HCT116 (cell line): ENCODE results near the gene RAB30. TPM values are rescaled to one million over a fixed set of nuclear protein-coding genes. Genes with fewer than 3 reads are reported as not detected.

Source experiments
- ATAC-seq: fragments of 200-7000 bp; cut with Tn5 transposase; 2 replicates; pipeline ENCODE4 v1.9.1; 2020; ENCODE audit warnings: mild to moderate bottlenecking, moderate library complexity
- BruUV-seq: library from RNA; stranded (reverse); fragments of 400-500 nt; replicated peaks from 2 replicates; lab custom pipeline; 2021; lab: Mats Ljungman, UMichigan
- CTCF ChIA-PET: fragments of 300-600 bp; sonication (Branson Sonifier 250); formaldehyde crosslinking; loops from one replicate; lab custom pipeline; 2021; ENCODE audit warnings: antibody characterized with exemption; lab: Charles Lee
- POLR2A ChIA-PET: fragments of 300-600, 350-600 bp; sonication (Branson Sonifier 250); formaldehyde crosslinking; loops from one replicate; lab custom pipeline; 2021; ENCODE audit warnings: antibody characterized with exemption; lab: Charles Lee
- RAD21 ChIA-PET, 2 experiments: fragments of 300-600 bp; sonication (Branson Sonifier 250); formaldehyde crosslinking; loops; one replicate each; lab custom pipeline; 2023; ENCODE audit warnings: low total read pairs in 2 of 2; ENCODE audit not compliant: uncharacterized antibody in 2 of 2, unreplicated experiment in 2 of 2, low non-redundant PET in 1 of 2; lab: Charles Lee
- DNase-seq: peaks from one replicate; pipeline ENCODE4 v3.0.0-alpha.2; 2010; ENCODE audit warnings: low read depth, low spot score
- H2AFZ ChIP-seq: fragments of 200-600 bp; shearing (Covaris generic), sonication (generic); 2 replicates; pipeline ENCODE4 v1.6.1; 2017; ENCODE audit warnings: low read depth, mixed run types, mixed read lengths, antibody characterized with exemption, low read length; ENCODE audit not compliant: poor library complexity, severe bottlenecking
- H3K27ac ChIP-seq: 2 replicates; pipeline ENCODE4 v1.5.1; 2012; ENCODE audit warnings: low read depth, low read length
- H3K27me3 ChIP-seq: fragments of 200-600 bp; sonication (generic); 2 replicates; pipeline ENCODE4 v1.6.1; 2016; ENCODE audit warnings: mixed run types, low read length, mixed read lengths; ENCODE audit not compliant: insufficient read depth
- H3K36me3 ChIP-seq, 2 experiments: fragments of 200-500 bp in 1 of 2; fragments of 200-600 bp in 1 of 2; sonication (Bioruptor generic) in 1 of 2; sonication (generic) in 1 of 2; 2 replicates each; pipeline versions ENCODE4 v1.5.1 to v1.6.1; 2014 to 2016; ENCODE audit warnings: low read length in 2 of 2, inconsistent platforms in 1 of 2, mixed read lengths in 1 of 2, mixed run types in 1 of 2; ENCODE audit not compliant: insufficient read depth in 2 of 2, control insufficient read depth in 1 of 2
- H3K4me1 ChIP-seq, 2 experiments: fragments of 200-600 bp in 1 of 2; sonication (generic) in 1 of 2; 2 replicates each; pipeline versions ENCODE4 v1.5.1 to v1.6.1; 2012 to 2017; ENCODE audit warnings: low read length in 2 of 2, inconsistent platforms in 1 of 2, mild to moderate bottlenecking in 1 of 2, mixed read lengths in 1 of 2, mixed run types in 1 of 2, moderate library complexity in 1 of 2; ENCODE audit not compliant: insufficient read depth in 2 of 2, control insufficient read depth in 1 of 2
- H3K4me2 ChIP-seq: fragments of 200-600 bp; sonication (generic); 2 replicates; pipeline ENCODE4 v1.6.1; 2017; ENCODE audit warnings: mixed run types, low read length, mixed read lengths
- H3K4me3 ChIP-seq, 2 experiments: fragments of 200-600 bp in 1 of 2; sonication (generic) in 1 of 2; replicated peaks in 1 of 2; 2 replicates each; pipeline ENCODE4 v1.5.1; 2011 to 2016; ENCODE audit warnings: low read length in 2 of 2, control low read depth in 1 of 2, low read depth in 1 of 2, mild to moderate bottlenecking in 1 of 2, mixed read lengths in 1 of 2, mixed run types in 1 of 2
- H3K79me2 ChIP-seq: fragments of 200-600 bp; sonication (generic); 2 replicates; pipeline ENCODE4 v1.6.1; 2017; ENCODE audit warnings: mild to moderate bottlenecking, mixed run types, low read length, moderate library complexity, mixed read lengths; ENCODE audit not compliant: insufficient read depth
- H3K9ac ChIP-seq: fragments of 200-600 bp; sonication (generic); 2 replicates; pipeline ENCODE4 v1.6.1; 2016; ENCODE audit warnings: low read length, mixed read lengths
- H3K9me2 ChIP-seq: fragments of 200-600 bp; sonication (generic), shearing (Covaris generic); 2 replicates; pipeline ENCODE4 v1.6.1; 2017; ENCODE audit warnings: mixed run types, mild to moderate bottlenecking, moderate library complexity; ENCODE audit not compliant: insufficient read depth
- H3K9me3 ChIP-seq, 2 experiments: fragments of 200-500 bp in 1 of 2; fragments of 200-600 bp in 1 of 2; sonication (Bioruptor generic) in 1 of 2; sonication (generic) in 1 of 2; 2 replicates each; pipeline ENCODE4 v1.6.1; 2014 to 2017; ENCODE audit warnings: low read length in 2 of 2, mixed read lengths in 2 of 2, inconsistent platforms in 1 of 2, low read depth in 1 of 2, mild to moderate bottlenecking in 1 of 2, mixed run types in 1 of 2, moderate library complexity in 1 of 2; ENCODE audit not compliant: control insufficient read depth in 1 of 2, insufficient read depth in 1 of 2
- H4K20me1 ChIP-seq: fragments of 200-600 bp; sonication (generic), shearing (Covaris generic); 2 replicates; pipeline ENCODE4 v1.6.1; 2017; ENCODE audit warnings: mixed run types, mild to moderate bottlenecking, moderate library complexity; ENCODE audit not compliant: insufficient read depth
- EGR1 ChIP-seq: IDR thresholded peaks from 2 replicates; pipeline ENCODE4 v1.6.1; 2012; ENCODE audit warnings: low read depth
- EZH2 ChIP-seq: fragments of 200-600 bp; sonication (generic); IDR thresholded peaks from 2 replicates; pipeline ENCODE4 v1.6.1; 2017; ENCODE audit warnings: antibody characterized with exemption, mixed run types
- EZH2phosphoT487 ChIP-seq: fragments of 200-600 bp; IDR thresholded peaks from 2 replicates; pipeline ENCODE4 v1.6.1; 2018; ENCODE audit warnings: antibody characterized with exemption, borderline replicate concordance
- JUND ChIP-seq: IDR thresholded peaks from 2 replicates; pipeline ENCODE4 v1.6.1; 2012
- POLR2A ChIP-seq: IDR thresholded peaks from 2 replicates; pipeline ENCODE4 v1.7.0; 2011; ENCODE audit warnings: borderline replicate concordance; ENCODE audit not compliant: insufficient read depth, insufficient read length; ENCODE audit errors: extremely low read depth
- RAD21 ChIP-seq: IDR thresholded peaks from 2 replicates; pipeline ENCODE4 v1.6.1; 2012; ENCODE audit warnings: low read depth, mild to moderate bottlenecking
- SIN3A ChIP-seq: IDR thresholded peaks from 2 replicates; pipeline ENCODE4 v1.6.1; 2012; ENCODE audit warnings: low read depth
- SP1 ChIP-seq: IDR thresholded peaks from 2 replicates; pipeline ENCODE4 v1.6.1; 2012; ENCODE audit warnings: low read depth
- SRF ChIP-seq: IDR thresholded peaks from 2 replicates; pipeline ENCODE4 v1.6.1; 2012; ENCODE audit warnings: low read depth
- YY1 ChIP-seq: IDR thresholded peaks from 2 replicates; pipeline ENCODE4 v1.6.1; 2011; ENCODE audit warnings: low read length, low read depth, moderate library complexity, mild to moderate bottlenecking; ENCODE audit not compliant: insufficient replicate concordance; ENCODE audit errors: extremely low read depth
- ZFX ChIP-seq: fragments of 450-650 bp; IDR thresholded peaks from 2 replicates; pipeline ENCODE4 v1.6.1; 2017
- intact Hi-C: fragments of 100-400 bp; cut with micrococcal nuclease; formaldehyde crosslinking; loops from 2 replicates; pipeline ENCODE4 v1.10.0; 2022
- total RNA-seq: library from RNA; stranded (reverse); gene quantifications from one replicate; pipeline ENCODE4 v1.2.1, GENCODE V29; 2021; ENCODE audit not compliant: unreplicated experiment
- TF ChIP-seq, protein P1 (sequence below): IDR thresholded peaks from 2 replicates; pipeline ENCODE4 v1.6.1; 2012
- TF ChIP-seq, protein P2 (sequence below): IDR thresholded peaks from 2 replicates; pipeline ENCODE4 v1.6.1; 2012
- TF ChIP-seq, protein P3 (sequence below): IDR thresholded peaks from 2 replicates; pipeline ENCODE4 v1.6.1; 2012; ENCODE audit warnings: low read depth
- TF ChIP-seq, protein P4 (sequence below), 3 experiments: fragments of 200-600 bp in 1 of 3; sonication (generic) in 1 of 3; IDR thresholded peaks in 2 of 3; conservative IDR thresholded peaks in 1 of 3; 2 replicates each; pipeline ENCODE4 v1.5.1; 2012 to 2017; ENCODE audit warnings: low read depth in 2 of 3, low read length in 2 of 3, antibody characterized with exemption in 1 of 3, borderline replicate concordance in 1 of 3, control low read depth in 1 of 3, mild to moderate bottlenecking in 1 of 3, mixed read lengths in 1 of 3, mixed run types in 1 of 3, moderate library complexity in 1 of 3; ENCODE audit not compliant: insufficient read depth in 1 of 3

RAB30 gene
- total RNA-seq, 1 experiment from 2014 or later = 5.7 TPM

DNA sequence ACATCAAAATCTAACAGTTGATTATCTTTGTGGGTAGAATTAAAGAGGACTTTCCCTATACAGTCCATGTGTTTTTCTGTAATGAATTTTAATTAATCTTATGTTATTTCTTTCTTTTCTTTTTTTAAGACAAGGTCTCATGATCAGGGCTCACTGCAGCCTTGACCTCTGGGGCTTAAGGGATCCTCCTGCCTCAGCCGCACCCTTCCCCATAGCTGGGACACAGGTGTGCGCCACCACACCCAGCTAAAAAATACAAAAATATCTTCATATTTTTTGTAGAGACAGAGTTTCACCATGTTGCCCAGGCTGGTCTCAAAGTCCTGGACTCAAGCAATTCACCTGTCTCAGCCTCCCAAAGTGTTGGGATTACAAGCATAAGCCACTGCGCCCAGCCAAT is 7.7 kb downstream of the RAB30 start:
- Histone ChIP-seq H3K4me1 (no peaks in the 10 kb centered on the region), H3K27ac (no peak overlapping the region), H2AFZ (no peak overlapping the region), H3K9me2 (no peaks in the 10 kb centered on the region), H3K4me2 (no peak overlapping the region), H3K9ac (no peak overlapping the region), H3K79me2 (no peaks in the 10 kb centered on the region)
- CTCF ChIA-PET = no interaction called here
- RAD21 ChIA-PET = no interaction called here
- POLR2A ChIA-PET = no interaction called here
- intact Hi-C loops = no loop called here
- no peak for TF ChIP-seq ZFX
- TF ChIP-seq, protein P1, sequence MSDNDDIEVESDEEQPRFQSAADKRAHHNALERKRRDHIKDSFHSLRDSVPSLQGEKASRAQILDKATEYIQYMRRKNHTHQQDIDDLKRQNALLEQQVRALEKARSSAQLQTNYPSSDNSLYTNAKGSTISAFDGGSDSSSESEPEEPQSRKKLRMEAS = no peak
- TF ChIP-seq, protein P2, sequence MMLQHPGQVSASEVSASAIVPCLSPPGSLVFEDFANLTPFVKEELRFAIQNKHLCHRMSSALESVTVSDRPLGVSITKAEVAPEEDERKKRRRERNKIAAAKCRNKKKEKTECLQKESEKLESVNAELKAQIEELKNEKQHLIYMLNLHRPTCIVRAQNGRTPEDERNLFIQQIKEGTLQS = no peak
- no peak for TF ChIP-seq SP1
- TF ChIP-seq, protein P3, sequence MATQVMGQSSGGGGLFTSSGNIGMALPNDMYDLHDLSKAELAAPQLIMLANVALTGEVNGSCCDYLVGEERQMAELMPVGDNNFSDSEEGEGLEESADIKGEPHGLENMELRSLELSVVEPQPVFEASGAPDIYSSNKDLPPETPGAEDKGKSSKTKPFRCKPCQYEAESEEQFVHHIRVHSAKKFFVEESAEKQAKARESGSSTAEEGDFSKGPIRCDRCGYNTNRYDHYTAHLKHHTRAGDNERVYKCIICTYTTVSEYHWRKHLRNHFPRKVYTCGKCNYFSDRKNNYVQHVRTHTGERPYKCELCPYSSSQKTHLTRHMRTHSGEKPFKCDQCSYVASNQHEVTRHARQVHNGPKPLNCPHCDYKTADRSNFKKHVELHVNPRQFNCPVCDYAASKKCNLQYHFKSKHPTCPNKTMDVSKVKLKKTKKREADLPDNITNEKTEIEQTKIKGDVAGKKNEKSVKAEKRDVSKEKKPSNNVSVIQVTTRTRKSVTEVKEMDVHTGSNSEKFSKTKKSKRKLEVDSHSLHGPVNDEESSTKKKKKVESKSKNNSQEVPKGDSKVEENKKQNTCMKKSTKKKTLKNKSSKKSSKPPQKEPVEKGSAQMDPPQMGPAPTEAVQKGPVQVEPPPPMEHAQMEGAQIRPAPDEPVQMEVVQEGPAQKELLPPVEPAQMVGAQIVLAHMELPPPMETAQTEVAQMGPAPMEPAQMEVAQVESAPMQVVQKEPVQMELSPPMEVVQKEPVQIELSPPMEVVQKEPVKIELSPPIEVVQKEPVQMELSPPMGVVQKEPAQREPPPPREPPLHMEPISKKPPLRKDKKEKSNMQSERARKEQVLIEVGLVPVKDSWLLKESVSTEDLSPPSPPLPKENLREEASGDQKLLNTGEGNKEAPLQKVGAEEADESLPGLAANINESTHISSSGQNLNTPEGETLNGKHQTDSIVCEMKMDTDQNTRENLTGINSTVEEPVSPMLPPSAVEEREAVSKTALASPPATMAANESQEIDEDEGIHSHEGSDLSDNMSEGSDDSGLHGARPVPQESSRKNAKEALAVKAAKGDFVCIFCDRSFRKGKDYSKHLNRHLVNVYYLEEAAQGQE = no peak
- TF ChIP-seq, protein P4, sequence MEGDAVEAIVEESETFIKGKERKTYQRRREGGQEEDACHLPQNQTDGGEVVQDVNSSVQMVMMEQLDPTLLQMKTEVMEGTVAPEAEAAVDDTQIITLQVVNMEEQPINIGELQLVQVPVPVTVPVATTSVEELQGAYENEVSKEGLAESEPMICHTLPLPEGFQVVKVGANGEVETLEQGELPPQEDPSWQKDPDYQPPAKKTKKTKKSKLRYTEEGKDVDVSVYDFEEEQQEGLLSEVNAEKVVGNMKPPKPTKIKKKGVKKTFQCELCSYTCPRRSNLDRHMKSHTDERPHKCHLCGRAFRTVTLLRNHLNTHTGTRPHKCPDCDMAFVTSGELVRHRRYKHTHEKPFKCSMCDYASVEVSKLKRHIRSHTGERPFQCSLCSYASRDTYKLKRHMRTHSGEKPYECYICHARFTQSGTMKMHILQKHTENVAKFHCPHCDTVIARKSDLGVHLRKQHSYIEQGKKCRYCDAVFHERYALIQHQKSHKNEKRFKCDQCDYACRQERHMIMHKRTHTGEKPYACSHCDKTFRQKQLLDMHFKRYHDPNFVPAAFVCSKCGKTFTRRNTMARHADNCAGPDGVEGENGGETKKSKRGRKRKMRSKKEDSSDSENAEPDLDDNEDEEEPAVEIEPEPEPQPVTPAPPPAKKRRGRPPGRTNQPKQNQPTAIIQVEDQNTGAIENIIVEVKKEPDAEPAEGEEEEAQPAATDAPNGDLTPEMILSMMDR (IDR thresholded peaks at IDR 0.05 in 2 of 3, conservative IDR thresholded peaks at IDR 0.05 in 1 of 3; ENCODE audit: borderline replicate concordance in 1 of 3, insufficient read depth in 1 of 3, low read depth in 2 of 3, low read length in 2 of 3) = no peak
- TF ChIP-seq EZH2phosphoT487 = no peak
- TF ChIP-seq EZH2 = no peak
- TF ChIP-seq RAD21 = no peak
- TF ChIP-seq SIN3A = no peak
- TF ChIP-seq EGR1 = no peak
- TF ChIP-seq POLR2A = no peak
- no peak for TF ChIP-seq YY1
- TF ChIP-seq JUND = no peak
- no peak for TF ChIP-seq SRF
- TF ChIP-seq, all 23 proteins: peak for 0
- no peak for DNase-seq
- no TSS peak for BruUV-seq
- Histone ChIP-seq H3K4me3 (no peak overlapping the region), H4K20me1 (no peaks in the 10 kb centered on the region), H3K36me3 (no peaks in the 10 kb centered on the region), H3K9me3 (no peaks in the 10 kb centered on the region), H3K27me3 (no peaks in the 10 kb centered on the region)
- no peak for ATAC-seq
